Transverse colon (tissue), 4 donors: ENCODE data around the gene CPTP. TPM values are rescaled to one million over a fixed set of nuclear protein-coding genes. Genes with fewer than 3 reads are reported as not detected.

Experiments used
- DNase-seq: peaks from one replicate; pipeline ENCODE4 v3.0.0-alpha.2; 2019
- H3K27ac ChIP-seq, 4 donors: fragments of 200-600 bp; sonication (generic); 2 replicates each; pipeline ENCODE4 v1.5.1; 2016 to 2018; ENCODE audit warnings: inconsistent platforms in 4 of 4
- H3K27me3 ChIP-seq: fragments of 200-600 bp; sonication (generic); 2 replicates; pipeline ENCODE4 v1.5.1; 2017; ENCODE audit warnings: inconsistent platforms
- H3K36me3 ChIP-seq, 4 donors: fragments of 200-600 bp; sonication (generic); 2 replicates each; pipeline ENCODE4 v1.5.1; 2017 to 2019; ENCODE audit warnings: inconsistent platforms in 4 of 4
- H3K4me1 ChIP-seq, 4 donors: fragments of 200-600 bp; sonication (generic); 2 replicates each; pipeline ENCODE4 v1.5.1; 2017 to 2020; ENCODE audit warnings: inconsistent platforms in 4 of 4
- H3K4me3 ChIP-seq, 4 donors: fragments of 200-600 bp; sonication (generic); 1 replicate in 1 of 4; 2 replicates in 3 of 4; pipeline versions ENCODE4 v1.5.1 to v1.6.1; 2017 to 2019; ENCODE audit warnings: inconsistent platforms in 4 of 4
- H3K9me3 ChIP-seq, 2 donors: fragments of 200-600 bp; sonication (generic); 2 replicates each; pipeline ENCODE4 v1.5.1; 2017 to 2019; ENCODE audit warnings: inconsistent platforms in 2 of 2
- CTCF ChIP-seq, 5 experiments: fragments of 200-600 bp in 3 of 5; fragments of 450-650 bp in 2 of 5; sonication (generic) in 3 of 5; IDR thresholded peaks; 1 replicate in 2 of 5; 2 replicates in 3 of 5; pipeline ENCODE4 v1.5.1; 2016 to 2017; ENCODE audit warnings: antibody characterized with exemption in 5 of 5, inconsistent platforms in 3 of 5, mild to moderate bottlenecking in 2 of 5, moderate library complexity in 1 of 5
- EP300 ChIP-seq: sonication (generic); formaldehyde crosslinking; IDR thresholded peaks from one replicate; pipeline ENCODE4 v1.6.1; 2017; ENCODE audit warnings: antibody characterized with exemption, low read depth
- POLR2A ChIP-seq: fragments of 450-650 bp; IDR thresholded peaks from one replicate; pipeline ENCODE4 v1.6.1; 2016; ENCODE audit warnings: antibody characterized with exemption, mild to moderate bottlenecking, moderate library complexity
- POLR2AphosphoS5 ChIP-seq, 3 donors: sonication (generic); formaldehyde crosslinking; IDR thresholded peaks; one replicate each; pipeline ENCODE4 v1.6.1; 2016; ENCODE audit warnings: antibody characterized with exemption in 3 of 3
- WGBS, 2 donors: methylation state at CpG; one replicate each; pipeline ENCODE4 v1.1.5; 2018; ENCODE audit warnings: low coverage in 1 of 2; 5-methylcytosine and 5-hydroxymethylcytosine counted together
- in situ Hi-C, 4 donors: fragments of 200-750 bp; cut with MboI; loops; one replicate each; pipeline versions ENCODE4 v1.15.0 to v1.15.1; 2017; ENCODE audit warnings: low sequenced_read_pairs in 3 of 4, low pct_ligation_motif_present in 1 of 4, low pct_unique_long_range_greater_than_20kb in 1 of 4
- intact Hi-C: fragments of 100-400 bp; cut with DNase I; formaldehyde crosslinking; loops from one replicate; pipeline ENCODE4 v1.15.1; 2023; ENCODE audit warnings: low total_unique reads
- total RNA-seq, 4 donors: library from RNA; depleted of rRNA; stranded (reverse); fragments of >200 nt; gene quantifications; one replicate each; pipeline ENCODE4 v1.1.0, GENCODE V29; 2016

CPTP gene
- total RNA-seq, 4 donors from 2014 or later, result 48.0 to 134 (median 77.7) TPM

GRCh38 chr1:1328254-1328653, 3.7 kb downstream of the CPTP start:
- in situ Hi-C loops, result no loop called here
- TF ChIP-seq EP300, result no peak
- no peak for TF ChIP-seq POLR2AphosphoS5 (IDR thresholded peaks at IDR 0.05)
- TF ChIP-seq CTCF (IDR thresholded peaks at IDR 0.05), result no peak
- TF ChIP-seq POLR2A, result no peak
- Histone ChIP-seq H3K9me3 (no peaks in the 10 kb centered on the region), H3K36me3 (peaks cover 0 to 6% (median 0%) of the 10 kb centered on the region in 4 donors), H3K27me3 (peaks cover 12% of the 10 kb centered on the region), H3K4me3 (no peak overlapping the region), H3K27ac (no peak overlapping the region), H3K4me1 (peaks cover 23 to 35% (median 30%) of the 10 kb centered on the region in 4 donors)
- 84% methylated on average over 14 of the region's 15 CpGs; no CpG with 5 or more reads in 1 of the 2 donors for WGBS, 2 donors
- no peak for DNase-seq
- intact Hi-C loops, result no loop called here

- DNase-seq, result no peak
- H3K36me3 ChIP-seq, result peaks cover 0 to 6% (median 0%) of the 10 kb centered on the region in 4 donors
- H3K9me3 ChIP-seq, result no peaks in the 10 kb centered on the region
- no peak overlapping the region for H3K27ac ChIP-seq
- H3K4me1 ChIP-seq, result peaks cover 20 to 33% (median 30%) of the 10 kb centered on the region in 4 donors
- H3K4me3 ChIP-seq, result no peak overlapping the region
- H3K27me3 ChIP-seq, result peaks cover 12% of the 10 kb centered on the region
- WGBS, 2 donors, result 93% methylated on average over 56 of the region's 58 CpGs; no CpG with 5 or more reads in 1 of the 2 donors
- in situ Hi-C loops (no loop called here), intact Hi-C loops (no loop called here)
- no peak for TF ChIP-seq EP300
- TF ChIP-seq POLR2AphosphoS5 (IDR thresholded peaks at IDR 0.05), result peak in 2 of 3 donors; percentile 43 to 45
Observed at GRCh38 chr1:1329304-1330210, 5.0 kb downstream of the CPTP start.

- in situ Hi-C loops (no loop called here), intact Hi-C loops (no loop called here)
- peak; percentile 61 for DNase-seq
- Histone ChIP-seq H3K27ac (peak overlapping the region; percentile 2 to 71 (median 26)), H3K4me1 (peaks cover 14 to 27% (median 24%) of the 10 kb centered on the region in 4 donors), H3K4me3 (no peak overlapping the region), H3K9me3 (no peaks in the 10 kb centered on the region), H3K27me3 (peaks cover 12% of the 10 kb centered on the region), H3K36me3 (peaks cover 0 to 6% (median 0%) of the 10 kb centered on the region in 4 donors)
- TF ChIP-seq POLR2AphosphoS5 (IDR thresholded peaks at IDR 0.05), result peak in 1 of 3 donors; percentile 17
- no peak for TF ChIP-seq POLR2A
- no peak for TF ChIP-seq CTCF (IDR thresholded peaks at IDR 0.05)
- TF ChIP-seq EP300, result no peak
- WGBS, 2 donors, result 56% methylated on average over 13 of the region's 15 CpGs; no CpG with 5 or more reads in 1 of the 2 donors
Observed at GRCh38 chr1:1330366-1331067, 5.9 kb downstream of the CPTP start.

- intact Hi-C loops (no loop called here), in situ Hi-C loops (no loop called here)
- TF ChIP-seq POLR2AphosphoS5 (IDR thresholded peaks at IDR 0.05) (peak in 1 of 3 donors; percentile 13), CTCF (IDR thresholded peaks at IDR 0.05) (no peak)
- 75% methylated on average over 24 of the region's 41 CpGs; no CpG with 5 or more reads in 1 of the 2 donors for WGBS, 2 donors
- no peak within 1 kb of the TSS for H3K4me3 ChIP-seq
- H3K4me1 ChIP-seq, result peaks cover 6 to 19% (median 16%) of the 10 kb centered on the region in 4 donors
- H3K9me3 ChIP-seq, result no peaks in the 10 kb centered on the region
- peak; percentile 74 for DNase-seq
- peak within 1 kb of the TSS; percentile 2 to 71 (median 26) for H3K27ac ChIP-seq
- peaks cover 12% of the 10 kb centered on the region for H3K27me3 ChIP-seq
- peaks cover 0 to 6% (median 0%) of the 10 kb centered on the region in 4 donors for H3K36me3 ChIP-seq
Observed at GRCh38 chr1:1331068-1331965, 6.7 kb downstream of the CPTP start, which contains the start of gene TAS1R3. TAS1R3 (plus strand) TSS chr1:1331280; CDS start chr1:1331346, 66 bp downstream.
